Measurements from ENCODE around the gene DCUN1D4.

The DCUN1D4 gene

DNA sequence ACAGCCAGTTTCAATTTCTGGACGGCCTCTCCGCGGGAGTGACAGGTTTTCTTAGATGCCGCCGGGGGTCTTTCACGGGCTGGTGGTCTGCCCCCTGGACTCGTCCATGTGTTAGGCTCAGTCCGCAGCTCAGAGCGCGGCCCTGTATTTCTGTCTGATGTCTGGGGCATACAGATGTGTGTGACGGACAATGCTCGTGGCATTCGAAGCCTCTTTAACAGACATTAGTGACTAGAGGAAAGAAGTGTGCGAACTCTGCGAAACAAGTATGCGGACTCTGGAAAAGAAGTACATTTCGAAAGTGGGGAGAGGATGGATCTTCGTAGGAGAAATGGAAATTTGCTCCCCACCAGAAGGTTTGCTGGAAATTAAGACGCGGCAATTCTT, 793 bp upstream of the DCUN1D4 start:
- TF ChIP-seq YY1 (IDR thresholded peaks at IDR 0.05; ENCODE audit: low read depth): no peak

DNA sequence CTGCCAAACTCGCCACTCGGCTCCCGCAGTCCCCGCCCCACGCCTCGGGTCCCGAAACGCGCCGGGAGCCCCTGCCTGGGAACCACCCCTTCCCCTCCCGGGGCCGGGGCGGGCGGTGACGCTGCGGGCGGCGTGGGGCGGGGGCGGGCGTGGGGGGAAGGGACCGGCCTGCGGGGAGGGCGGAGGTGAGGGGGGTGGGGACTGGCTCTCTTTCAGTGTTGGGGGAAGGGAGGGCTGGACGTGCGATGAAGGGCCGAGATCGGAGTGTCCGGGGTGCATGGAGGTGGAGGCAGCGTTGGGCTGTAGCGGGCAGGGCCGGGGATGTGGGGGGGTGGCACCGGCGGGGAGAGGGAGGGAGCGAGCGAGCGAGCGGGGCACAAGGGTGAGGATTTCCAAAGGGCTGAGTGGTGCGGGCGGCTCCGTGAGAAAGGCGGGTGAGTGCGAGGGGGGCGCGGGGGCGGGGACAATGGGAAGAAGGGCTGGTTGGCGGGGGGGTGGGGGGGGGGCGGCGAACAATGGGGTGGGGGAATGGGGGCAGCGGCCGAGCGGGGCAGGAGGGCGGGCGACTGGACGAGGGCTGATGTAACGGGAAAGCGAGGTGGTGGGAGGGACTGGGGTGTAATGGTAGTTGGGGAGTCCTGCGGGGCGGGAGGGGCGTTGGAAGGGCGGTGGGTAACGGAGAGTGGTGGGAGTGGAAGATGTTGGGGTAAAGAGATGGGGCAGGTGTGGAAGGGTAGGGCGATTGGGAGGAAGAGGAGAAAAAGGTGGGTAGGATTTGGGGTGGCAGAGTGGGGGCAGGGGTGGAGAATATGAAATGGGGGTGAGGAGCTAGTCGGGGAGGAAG, 578 bp downstream of the DCUN1D4 start:
- TF ChIP-seq TAF1 (IDR thresholded peaks at IDR 0.05; ENCODE audit: low read depth): 0 out of 2 replicates have a peak, but pooled peaks have one; percentile 22
- TF ChIP-seq TEAD4 (IDR thresholded peaks at IDR 0.05): no peak

DNA sequence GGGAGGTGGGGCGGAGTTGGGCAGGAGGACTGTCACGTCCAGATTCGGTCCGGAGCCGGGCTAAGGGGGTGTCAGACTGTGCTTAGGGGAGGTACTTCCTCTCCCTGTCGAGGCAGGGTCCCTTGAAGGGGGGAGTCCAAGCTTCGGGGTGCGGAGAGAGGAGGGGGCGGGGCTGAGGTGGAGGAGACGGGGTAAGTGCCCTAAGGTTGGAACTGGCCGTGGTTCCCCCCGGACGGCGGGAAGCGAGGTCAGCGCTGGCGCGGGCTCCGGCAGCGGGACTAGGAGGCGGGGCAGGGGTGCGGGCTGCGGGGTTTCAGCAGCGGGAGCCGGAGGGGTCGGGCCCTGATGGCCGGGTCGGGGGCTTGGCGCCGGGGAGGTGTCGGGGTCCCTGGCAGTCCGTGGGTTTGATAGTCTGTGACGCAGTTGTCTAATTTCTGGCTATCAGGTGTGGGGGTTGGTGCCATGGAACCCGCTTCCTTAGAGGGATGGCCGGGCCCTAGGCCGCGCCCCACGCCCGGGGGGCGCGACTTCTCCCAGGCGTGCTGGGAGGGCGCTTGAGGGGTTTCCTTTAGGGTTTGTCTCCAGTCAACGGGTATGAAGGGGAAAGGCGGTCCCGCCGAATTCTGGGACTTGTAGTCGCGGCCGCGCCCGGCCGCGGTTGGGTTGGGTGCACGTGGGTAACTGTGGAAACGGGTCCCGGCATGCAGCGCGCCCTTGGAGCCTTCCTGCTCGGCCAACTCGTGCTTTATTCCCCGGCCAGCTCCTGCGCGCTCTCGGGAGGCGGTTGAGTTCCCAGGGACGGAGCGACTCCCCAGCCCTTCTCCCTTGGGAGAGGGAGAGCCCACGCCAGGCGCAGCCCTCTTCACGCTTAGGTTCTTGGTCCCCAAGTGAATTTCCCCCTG, 1.5 kb downstream of the DCUN1D4 start:
- TF ChIP-seq REST (IDR thresholded peaks at IDR 0.05; ENCODE audit: low read depth) (no peak), YY1 (IDR thresholded peaks at IDR 0.05; ENCODE audit: low read depth) (0 out of 2 replicates have a peak, but pooled peaks have one; percentile 14), USF1 (IDR thresholded peaks at IDR 0.05) (peak; percentile 90), CEBPB (IDR thresholded peaks at IDR 0.05) (no peak), EGR1 (IDR thresholded peaks at IDR 0.05) (no peak), TAF1 (IDR thresholded peaks at IDR 0.05; ENCODE audit: low read depth) (0 out of 2 replicates have a peak, but pooled peaks have one; percentile 30), EP300 (IDR thresholded peaks at IDR 0.05; ENCODE audit: borderline replicate concordance) (no peak), TCF12 (IDR thresholded peaks at IDR 0.05; ENCODE audit: low read depth) (0 out of 2 replicates have a peak, but pooled peaks have one; percentile 55), CREB1 (IDR thresholded peaks at IDR 0.05; ENCODE audit: low read depth) (no peak), MAX (IDR thresholded peaks at IDR 0.05) (peak; percentile 90), NFIC (IDR thresholded peaks at IDR 0.05) (no peak; the same call in 1 of the 2 replicates), FOXM1 (IDR thresholded peaks at IDR 0.05; ENCODE audit: borderline replicate concordance, low read depth) (no peak), TEAD4 (IDR thresholded peaks at IDR 0.05) (no peak), RAD21 (IDR thresholded peaks at IDR 0.05; ENCODE audit: low read depth) (no peak), ZBTB7A (IDR thresholded peaks at IDR 0.05; ENCODE audit: low read depth) (peak; percentile 77)

- TF ChIP-seq EP300 (IDR thresholded peaks at IDR 0.05; ENCODE audit: borderline replicate concordance) (no peak), CREB1 (IDR thresholded peaks at IDR 0.05; ENCODE audit: low read depth) (no peak), EGR1 (IDR thresholded peaks at IDR 0.05) (no peak), NFIC (IDR thresholded peaks at IDR 0.05) (no peak), YY1 (IDR thresholded peaks at IDR 0.05; ENCODE audit: low read depth) (no peak), MAX (IDR thresholded peaks at IDR 0.05) (no peak), CEBPB (IDR thresholded peaks at IDR 0.05) (no peak), TEAD4 (IDR thresholded peaks at IDR 0.05) (no peak), REST (IDR thresholded peaks at IDR 0.05; ENCODE audit: low read depth) (no peak), ZBTB7A (IDR thresholded peaks at IDR 0.05; ENCODE audit: low read depth) (no peak), USF1 (IDR thresholded peaks at IDR 0.05) (no peak), FOXM1 (IDR thresholded peaks at IDR 0.05; ENCODE audit: borderline replicate concordance, low read depth) (no peak), RAD21 (IDR thresholded peaks at IDR 0.05; ENCODE audit: low read depth) (no peak), TCF12 (IDR thresholded peaks at IDR 0.05; ENCODE audit: low read depth) (no peak), TAF1 (IDR thresholded peaks at IDR 0.05; ENCODE audit: low read depth) (no peak)
Measured at GRCh38 chr4:51845055-51845426, 2.1 kb downstream of the DCUN1D4 start.

- TF ChIP-seq TCF12 (IDR thresholded peaks at IDR 0.05; ENCODE audit: low read depth) (no peak), FOXM1 (IDR thresholded peaks at IDR 0.05; ENCODE audit: borderline replicate concordance, low read depth) (no peak), MAX (IDR thresholded peaks at IDR 0.05) (no peak), USF1 (IDR thresholded peaks at IDR 0.05) (no peak), EGR1 (IDR thresholded peaks at IDR 0.05) (no peak), EP300 (IDR thresholded peaks at IDR 0.05; ENCODE audit: borderline replicate concordance) (no peak), REST (IDR thresholded peaks at IDR 0.05; ENCODE audit: low read depth) (no peak), CREB1 (IDR thresholded peaks at IDR 0.05; ENCODE audit: low read depth) (no peak), CEBPB (IDR thresholded peaks at IDR 0.05) (no peak), TAF1 (IDR thresholded peaks at IDR 0.05; ENCODE audit: low read depth) (no peak), YY1 (IDR thresholded peaks at IDR 0.05; ENCODE audit: low read depth) (no peak), RAD21 (IDR thresholded peaks at IDR 0.05; ENCODE audit: low read depth) (no peak), NFIC (IDR thresholded peaks at IDR 0.05) (no peak), TEAD4 (IDR thresholded peaks at IDR 0.05) (no peak), ZBTB7A (IDR thresholded peaks at IDR 0.05; ENCODE audit: low read depth) (no peak)
Measured at GRCh38 chr4:51845711-51846110, 2.8 kb downstream of the DCUN1D4 start.

Data from Ishikawa (cell line).